Vagina (tissue), 2 donors: Measurements from ENCODE around the gene NOVA2.

Experiments used
- CTCF ChIP-seq, 3 experiments: fragments of 450-650 bp in 2 of 3; fragments of 200-600 bp in 1 of 3; sonication (generic) in 1 of 3; IDR thresholded peaks; one replicate each; pipeline ENCODE4 v1.5.1; 2017 to 2019; ENCODE audit warnings: antibody characterized with exemption in 3 of 3, mild to moderate bottlenecking in 2 of 3, moderate library complexity in 2 of 3
- POLR2A ChIP-seq, 2 donors: fragments of 450-650 bp; IDR thresholded peaks; one replicate each; pipeline ENCODE4 v1.6.1; 2017; ENCODE audit warnings: antibody characterized with exemption in 2 of 2, mild to moderate bottlenecking in 2 of 2, moderate library complexity in 2 of 2
- POLR2AphosphoS5 ChIP-seq, 2 donors: sonication (generic); formaldehyde crosslinking; IDR thresholded peaks; one replicate each; pipeline ENCODE4 v1.9.0; 2017; ENCODE audit warnings: antibody characterized with exemption in 2 of 2, mild to moderate bottlenecking in 2 of 2, low read depth in 1 of 2; ENCODE audit not compliant: insufficient read depth in 1 of 2

GRCh38 chr19:46000491-46001246, 27.0 kb upstream of the NOVA2 start:
- no peak for TF ChIP-seq CTCF (IDR thresholded peaks at IDR 0.05)
- TF ChIP-seq POLR2A (IDR thresholded peaks at IDR 0.05), result no peak
- TF ChIP-seq POLR2AphosphoS5 (IDR thresholded peaks at IDR 0.05; ENCODE audit: insufficient read depth in 1 of 2, low read depth in 1 of 2), result no peak
